Upper lobe of left lung (tissue), 6 donors: ENCODE measurements around the gene SLC25A31. TPM values are rescaled to one million over a fixed set of nuclear protein-coding genes. Genes with fewer than 3 reads are reported as not detected.

ENCODE experiments used
- ATAC-seq, 2 donors: fragments of 200-7000 bp; cut with Tn5 transposase; one replicate each; pipeline ENCODE4 v1.9.1; 2022; ENCODE audit warnings: mild to moderate bottlenecking in 2 of 2, moderate library complexity in 2 of 2; ENCODE audit not compliant: low FRiP score in 2 of 2
- DNase-seq, 2 donors: peaks; one replicate each; pipeline ENCODE4 v3.0.0-alpha.2; 2019 to 2020
- H3K27ac ChIP-seq, 4 donors: fragments of 200-600 bp; sonication (generic); one replicate each; pipeline ENCODE4 v1.5.1; 2016 to 2019
- H3K27me3 ChIP-seq, 4 donors: fragments of 200-600 bp; sonication (generic); one replicate each; pipeline ENCODE4 v1.5.1; 2017 to 2019
- H3K36me3 ChIP-seq, 4 donors: fragments of 200-600 bp; sonication (generic); one replicate each; pipeline ENCODE4 v1.5.1; 2016 to 2019
- H3K4me1 ChIP-seq, 4 donors: fragments of 200-600 bp; sonication (generic); one replicate each; pipeline ENCODE4 v1.5.1; 2018 to 2019
- H3K4me3 ChIP-seq, 4 donors: fragments of 200-600 bp; sonication (generic); one replicate each; pipeline ENCODE4 v1.5.1; 2017 to 2019; ENCODE audit warnings: mild to moderate bottlenecking in 2 of 4, moderate library complexity in 1 of 4
- H3K9me3 ChIP-seq, 4 donors: fragments of 200-600 bp; sonication (generic); one replicate each; pipeline ENCODE4 v1.5.1; 2018 to 2019
- CTCF ChIP-seq, 6 experiments: fragments of 450-650 bp in 4 of 6; fragments of 200-600 bp in 2 of 6; sonication (generic) in 2 of 6; IDR thresholded peaks; one replicate each; pipeline ENCODE4 v1.5.1; 2016 to 2019; ENCODE audit warnings: antibody characterized with exemption in 6 of 6
- EP300 ChIP-seq, 4 donors: sonication (generic); formaldehyde crosslinking; IDR thresholded peaks; one replicate each; pipeline ENCODE4 v1.5.1; 2017; ENCODE audit warnings: antibody characterized with exemption in 4 of 4, control low read depth in 2 of 4
- POLR2A ChIP-seq, 4 donors: fragments of 450-650 bp; IDR thresholded peaks; one replicate each; pipeline ENCODE4 v1.5.1; 2016 to 2017; ENCODE audit warnings: antibody characterized with exemption in 4 of 4, mild to moderate bottlenecking in 2 of 4
- POLR2AphosphoS5 ChIP-seq, 2 donors: sonication (generic); formaldehyde crosslinking; IDR thresholded peaks; one replicate each; pipeline ENCODE4 v1.5.1; 2017; ENCODE audit warnings: antibody characterized with exemption in 2 of 2
- WGBS, 2 donors: methylation state at CpG; one replicate each; pipeline ENCODE4 v1.1.5; 2017 to 2018; 5-methylcytosine and 5-hydroxymethylcytosine counted together
- total RNA-seq, 6 donors: library from RNA; depleted of rRNA in 4 of 6; stranded (reverse); fragments of >200 nt in 4 of 6; gene quantifications; one replicate each; pipeline versions ENCODE4 v1.1.0 to v1.2.1, GENCODE V29; 2016 to 2021
- donor health status: DM: no; HTN: no; CAD: no; lungs with moderate emphysema.
- donor health status: DM: no; HTN: yes; CAD: no; lungs with severe emphysema.

SLC25A31 gene
- total RNA-seq: not detected

GRCh38 chr4:127730142-127730913 lies at the start of gene SLC25A31:
Gene SLC25A31 (plus strand): TSS chr4:127730400. CDS start chr4:127730546, 146 bp downstream.
- ATAC-seq: no peak
- H3K27ac ChIP-seq: no peak within 1 kb of the TSS
- no peaks in the 10 kb centered on the region for H3K27me3 ChIP-seq
- H3K4me1 ChIP-seq: no peaks in the 10 kb centered on the region
- no peaks in the 10 kb centered on the region for H3K9me3 ChIP-seq
- TF ChIP-seq POLR2AphosphoS5 (IDR thresholded peaks at IDR 0.05) (no peak), CTCF (IDR thresholded peaks at IDR 0.05) (no peak), POLR2A (IDR thresholded peaks at IDR 0.05) (no peak), EP300 (IDR thresholded peaks at IDR 0.05) (no peak)
- H3K4me3 ChIP-seq: no peak within 1 kb of the TSS
- 96% methylated on average over 64 of the region's 64 CpGs for WGBS, 2 donors
- DNase-seq: peak in 1 of 2 donors; percentile 80
- H3K36me3 ChIP-seq: no peaks in the 10 kb centered on the region

- ATAC-seq: no peak
- H3K27me3 ChIP-seq: no peaks in the 10 kb centered on the region
- TF ChIP-seq POLR2A (IDR thresholded peaks at IDR 0.05) (no peak), EP300 (IDR thresholded peaks at IDR 0.05) (no peak), POLR2AphosphoS5 (IDR thresholded peaks at IDR 0.05) (no peak), CTCF (IDR thresholded peaks at IDR 0.05) (no peak)
- H3K36me3 ChIP-seq: peaks cover 0 to 7% (median 0%) of the 10 kb centered on the region in 4 donors
- no peak overlapping the region for H3K27ac ChIP-seq
- DNase-seq: no peak
- H3K4me3 ChIP-seq: no peak overlapping the region
- no peaks in the 10 kb centered on the region for H3K9me3 ChIP-seq
- no peaks in the 10 kb centered on the region for H3K4me1 ChIP-seq
Measured at GRCh38 chr4:127685292-127685691, 44.9 kb upstream of the SLC25A31 start.

- WGBS, 2 donors: 89 to 92% methylated on average over 2 of the region's 2 CpGs
- Histone ChIP-seq H3K27ac (no peak overlapping the region), H3K9me3 (no peaks in the 10 kb centered on the region), H3K4me3 (no peak overlapping the region), H3K27me3 (no peaks in the 10 kb centered on the region), H3K4me1 (no peaks in the 10 kb centered on the region), H3K36me3 (peaks cover 0 to 7% (median 0%) of the 10 kb centered on the region in 4 donors)
- DNase-seq (no peak), ATAC-seq (no peak)
- no peak for TF ChIP-seq CTCF (IDR thresholded peaks at IDR 0.05)
- TF ChIP-seq EP300 (IDR thresholded peaks at IDR 0.05): no peak
- TF ChIP-seq POLR2A (IDR thresholded peaks at IDR 0.05): no peak
- TF ChIP-seq POLR2AphosphoS5 (IDR thresholded peaks at IDR 0.05): no peak
Measured at GRCh38 chr4:127686658-127687057, 43.5 kb upstream of the SLC25A31 start.

- Histone ChIP-seq H3K4me1 (no peaks in the 10 kb centered on the region), H3K27me3 (no peaks in the 10 kb centered on the region), H3K27ac (no peak overlapping the region), H3K36me3 (peaks cover 0 to 7% (median 0%) of the 10 kb centered on the region in 4 donors), H3K4me3 (no peak overlapping the region), H3K9me3 (no peaks in the 10 kb centered on the region)
- TF ChIP-seq POLR2AphosphoS5 (IDR thresholded peaks at IDR 0.05) (no peak), CTCF (IDR thresholded peaks at IDR 0.05) (no peak), EP300 (IDR thresholded peaks at IDR 0.05) (no peak), POLR2A (IDR thresholded peaks at IDR 0.05) (no peak)
- no peak for ATAC-seq
- 71 to 80% methylated on average over 7 of the region's 7 CpGs for WGBS, 2 donors
- DNase-seq: no peak
Measured at GRCh38 chr4:127687580-127687979, 42.6 kb upstream of the SLC25A31 start.

- Histone ChIP-seq H3K9me3 (peaks cover 0 to 3% (median 0%) of the 10 kb centered on the region in 4 donors), H3K4me1 (no peaks in the 10 kb centered on the region), H3K4me3 (no peak overlapping the region), H3K27ac (no peak overlapping the region), H3K27me3 (no peaks in the 10 kb centered on the region), H3K36me3 (peaks cover 0 to 4% (median 0%) of the 10 kb centered on the region in 4 donors)
- DNase-seq: no peak
- TF ChIP-seq POLR2AphosphoS5 (IDR thresholded peaks at IDR 0.05) (no peak), EP300 (IDR thresholded peaks at IDR 0.05) (no peak), POLR2A (IDR thresholded peaks at IDR 0.05) (no peak), CTCF (IDR thresholded peaks at IDR 0.05) (no peak)
- WGBS, 2 donors: 69 to 78% methylated on average over 4 of the region's 4 CpGs
- peak in 1 of 2 donors; percentile 39 for ATAC-seq
Measured at GRCh38 chr4:127698789-127699200, 31.4 kb upstream of the SLC25A31 start.
